NCI-H2107 treated with DMSO at 0.1 percent for 48 hours (cell line): ENCODE measurements around the gene KLHL29.

ENCODE experiments used
- DNase-seq: peaks from one replicate; lab custom pipeline; 2025; ENCODE audit not compliant: unreplicated experiment; lab: John Stamatoyannopoulos, UW

KLHL29 gene

DNA sequence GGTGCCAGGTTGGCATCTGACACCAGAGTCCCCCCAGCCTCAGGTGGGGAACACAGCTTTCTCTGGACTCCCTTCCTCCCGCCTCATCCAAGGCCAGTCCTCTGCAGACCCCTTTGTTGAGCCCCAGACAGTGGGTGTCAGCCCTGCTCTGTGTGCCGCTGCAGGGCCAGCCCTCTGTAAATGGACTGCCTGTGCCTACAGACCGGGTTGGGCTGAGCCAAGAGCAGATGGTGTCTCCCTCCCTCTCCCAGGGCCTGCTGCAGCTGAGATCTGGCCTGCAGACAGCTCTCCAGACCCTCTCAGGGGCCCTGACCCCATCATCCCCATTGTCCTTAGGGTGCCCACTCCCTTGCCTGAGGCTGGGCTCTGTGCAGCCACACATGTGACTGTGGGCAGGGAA is 160.8 kb downstream of the KLHL29 start:
- DNase-seq, result no peak

DNA sequence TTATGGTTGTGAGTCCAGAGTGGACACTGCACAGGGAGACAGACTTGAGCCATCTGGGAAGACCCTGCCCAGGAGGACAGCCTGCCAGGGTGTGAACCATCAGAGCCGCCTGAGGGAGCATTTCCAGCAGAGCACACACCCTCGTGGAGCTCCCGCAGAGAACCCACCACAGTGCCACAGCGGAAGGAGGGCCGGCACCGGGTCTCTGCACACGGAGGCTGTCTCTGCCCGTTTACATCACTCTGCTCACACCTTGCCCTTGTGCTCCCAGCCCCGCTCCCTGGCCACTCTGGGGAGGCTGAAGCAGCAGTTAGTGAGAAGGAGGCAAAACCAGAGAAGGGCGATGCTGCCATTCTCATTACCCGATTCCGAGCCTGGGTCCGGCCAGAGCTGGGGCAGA is 161.9 kb downstream of the KLHL29 start:
- DNase-seq, result no peak

DNA sequence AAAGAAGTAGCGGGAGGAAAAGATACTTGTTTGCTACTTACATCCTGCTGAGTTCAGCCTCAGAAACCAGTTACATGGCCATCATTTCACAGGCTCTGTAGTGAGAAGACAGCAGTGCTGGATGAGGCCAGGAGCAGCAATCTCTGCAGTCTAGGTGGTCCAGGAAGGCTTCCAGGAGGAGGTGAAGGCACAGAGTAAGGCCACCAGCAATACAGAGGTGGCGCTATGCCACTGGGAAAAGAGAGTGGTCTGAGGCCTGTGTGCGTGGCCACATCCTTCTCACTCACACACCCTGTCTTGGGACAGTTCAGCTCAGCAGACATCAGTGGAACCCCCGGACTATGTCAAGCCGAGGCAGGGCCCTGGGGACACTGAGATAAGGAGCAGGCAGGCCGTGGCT is 162.7 kb downstream of the KLHL29 start:
- DNase-seq, result no peak

DNA sequence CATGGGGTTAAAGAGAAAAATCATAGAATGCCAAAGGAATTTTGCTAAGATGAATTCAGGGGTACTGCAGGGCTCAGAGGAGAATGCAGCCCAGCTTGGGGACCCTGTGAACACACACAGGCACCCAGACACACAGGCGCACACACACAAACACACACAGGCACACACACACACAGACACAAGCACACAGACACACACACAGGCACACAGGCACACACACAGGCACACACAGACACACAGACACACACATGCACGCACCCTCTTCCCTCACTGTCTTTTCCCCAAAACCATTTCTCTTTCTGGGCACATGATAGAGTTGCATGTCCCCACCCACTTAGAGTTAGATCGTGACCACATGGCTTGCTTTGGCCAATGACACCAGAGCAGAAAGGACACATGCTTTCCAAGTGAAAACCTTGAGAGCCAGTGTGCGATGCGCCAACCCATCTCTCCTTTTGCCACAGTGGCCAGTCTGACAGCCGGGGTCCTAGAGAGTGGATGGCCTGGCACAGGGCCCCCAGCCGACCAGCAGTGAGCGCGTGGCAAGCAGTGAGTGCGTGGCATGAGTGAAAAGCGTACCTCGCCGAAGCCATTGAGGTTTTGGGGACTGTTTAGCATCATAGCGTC is 163.3 kb downstream of the KLHL29 start:
- no peak for DNase-seq

DNA sequence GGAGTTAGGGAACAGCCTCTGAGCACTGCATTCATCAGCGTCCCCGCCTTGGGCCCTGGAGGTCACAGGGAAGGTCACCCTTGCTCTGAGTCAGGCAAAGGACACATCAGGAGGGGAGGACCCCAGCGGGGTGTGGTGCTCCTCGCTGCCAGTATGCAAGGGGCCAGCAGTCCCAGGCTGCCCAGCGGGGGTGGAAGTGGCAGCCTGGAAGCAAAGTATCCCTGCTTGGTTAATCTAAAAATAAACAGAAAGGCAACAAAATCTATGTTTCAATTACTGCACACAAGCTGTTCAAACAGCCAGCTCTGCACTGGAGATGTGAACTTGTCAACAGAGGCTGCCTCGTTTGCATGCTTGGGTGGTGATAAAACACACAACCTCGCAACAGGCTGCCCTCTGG is 164.1 kb downstream of the KLHL29 start:
- peak; percentile 23 for DNase-seq

DNA sequence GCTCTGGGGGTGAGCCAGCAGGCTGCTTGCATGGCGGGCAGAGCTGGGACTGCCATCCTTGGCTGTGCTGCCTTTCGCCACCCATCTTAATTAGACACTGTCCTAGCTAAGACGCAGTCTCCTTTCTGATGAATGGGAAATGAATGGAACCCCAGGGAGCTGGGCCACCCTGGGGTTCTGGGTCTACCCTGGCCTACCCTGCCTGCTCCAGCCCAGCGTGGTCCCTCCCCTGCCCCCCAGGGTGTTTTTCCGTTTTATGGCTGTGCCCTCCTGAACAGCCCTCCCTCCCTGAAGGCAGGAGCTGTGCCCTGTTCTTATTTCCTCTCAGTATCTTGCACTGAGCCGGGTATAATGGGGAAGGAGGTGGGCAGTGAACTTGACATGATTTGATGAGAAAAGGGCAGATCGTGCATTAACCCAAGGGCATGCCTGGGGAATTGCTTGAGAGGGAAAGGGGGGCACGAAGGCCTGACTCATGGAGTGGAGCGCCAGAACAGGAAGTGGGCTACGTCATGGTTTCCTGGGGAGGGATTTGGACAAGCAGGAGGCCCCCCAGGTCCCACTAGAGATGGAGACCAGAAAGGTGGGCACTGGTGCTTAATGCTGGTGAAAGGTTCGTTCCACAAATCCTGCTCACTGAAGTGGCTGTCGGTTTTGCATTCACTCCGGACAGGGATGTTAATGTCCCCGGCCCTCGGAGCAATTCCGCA is 165.0 kb downstream of the KLHL29 start:
- no peak for DNase-seq

DNA sequence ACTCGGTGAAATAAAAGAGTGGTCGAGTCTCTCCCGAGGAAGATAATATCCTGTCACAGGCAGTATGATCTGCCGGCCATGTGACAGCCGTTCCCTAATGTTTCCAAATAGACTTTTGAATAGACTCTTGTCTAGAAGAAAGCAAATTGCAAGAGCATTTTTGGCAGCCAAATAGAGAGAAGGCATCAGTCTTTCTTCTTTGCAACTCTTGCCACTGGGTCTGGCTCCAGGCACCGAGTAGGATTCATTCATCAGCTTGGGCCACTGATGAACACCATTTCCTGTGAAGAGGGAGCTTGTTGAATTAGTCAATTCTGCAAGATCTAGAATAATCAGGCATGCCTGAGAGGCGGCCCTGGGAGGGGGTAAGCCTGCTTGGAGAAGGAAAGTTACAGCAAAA is 165.6 kb downstream of the KLHL29 start:
- DNase-seq, result no peak

DNA sequence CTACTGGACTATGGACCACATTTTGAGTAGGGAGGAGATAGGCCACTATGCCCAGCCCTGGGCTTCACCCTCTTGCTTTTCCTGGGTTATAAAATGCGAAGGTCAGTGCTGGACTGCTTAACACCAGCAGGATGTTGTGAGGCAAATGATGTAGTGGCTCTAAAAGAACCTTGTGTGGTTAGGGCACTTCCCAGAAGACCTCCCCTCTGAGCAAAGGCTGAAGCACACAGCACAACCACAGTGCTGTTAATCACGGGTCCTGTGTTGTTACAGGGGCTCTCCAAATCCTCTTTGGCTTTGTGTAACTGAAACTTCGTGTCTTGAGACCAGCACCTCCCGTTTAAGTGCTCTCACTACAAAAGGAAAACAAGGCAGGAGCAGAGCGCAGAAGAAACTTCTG is 166.9 kb downstream of the KLHL29 start:
- DNase-seq, result no peak

DNA sequence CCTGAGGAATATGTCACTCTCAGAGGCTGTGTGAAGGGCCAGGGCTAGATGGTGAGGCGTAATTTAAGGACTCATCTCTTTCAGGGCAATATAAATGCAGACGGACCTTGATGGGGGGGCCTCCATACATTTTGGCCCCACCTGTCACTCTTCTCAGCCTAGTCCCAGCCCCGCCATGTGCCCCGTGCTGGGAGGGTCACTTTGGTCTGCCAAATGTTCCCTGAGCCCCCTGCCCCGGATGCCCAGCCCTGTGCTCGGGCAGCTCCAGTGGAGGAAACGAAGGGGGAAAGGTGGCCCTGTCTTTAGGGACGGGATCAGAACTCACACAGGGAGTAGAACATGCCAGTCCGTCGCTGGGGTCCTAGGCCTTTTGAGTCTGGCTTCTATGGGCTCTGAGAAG is 168.6 kb downstream of the KLHL29 start:
- DNase-seq, result no peak

DNA sequence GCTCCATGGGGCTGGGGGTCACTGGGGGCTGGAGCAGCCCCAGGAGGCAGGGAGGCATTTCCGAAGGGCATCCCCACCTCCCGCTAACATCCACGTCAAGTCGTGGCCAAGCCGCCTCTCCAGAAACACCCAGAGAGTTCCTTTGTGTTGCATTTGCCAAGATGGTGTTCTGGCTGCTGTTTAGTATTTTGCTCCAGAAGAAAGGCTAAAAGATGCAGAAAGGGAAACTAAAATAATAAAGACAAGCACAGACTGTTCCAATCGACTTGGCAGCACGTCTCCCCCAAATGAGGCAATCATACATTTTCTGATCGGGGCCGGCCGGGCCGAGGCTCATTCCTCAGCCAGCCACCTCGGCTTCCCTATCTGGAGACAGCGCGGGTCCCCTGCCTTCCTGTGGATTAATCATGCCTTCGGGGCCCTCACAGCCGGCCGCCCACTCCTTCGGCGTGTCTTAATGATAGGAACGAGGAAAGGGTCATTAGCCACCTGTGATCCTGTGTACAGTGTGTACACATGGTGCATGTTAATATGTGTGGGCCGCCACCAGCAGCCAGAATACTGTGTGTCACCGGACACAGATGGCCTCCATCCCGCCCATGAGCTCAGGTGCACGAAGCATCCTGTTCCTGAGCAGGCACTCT is 169.2 kb downstream of the KLHL29 start:
- no peak for DNase-seq

DNA sequence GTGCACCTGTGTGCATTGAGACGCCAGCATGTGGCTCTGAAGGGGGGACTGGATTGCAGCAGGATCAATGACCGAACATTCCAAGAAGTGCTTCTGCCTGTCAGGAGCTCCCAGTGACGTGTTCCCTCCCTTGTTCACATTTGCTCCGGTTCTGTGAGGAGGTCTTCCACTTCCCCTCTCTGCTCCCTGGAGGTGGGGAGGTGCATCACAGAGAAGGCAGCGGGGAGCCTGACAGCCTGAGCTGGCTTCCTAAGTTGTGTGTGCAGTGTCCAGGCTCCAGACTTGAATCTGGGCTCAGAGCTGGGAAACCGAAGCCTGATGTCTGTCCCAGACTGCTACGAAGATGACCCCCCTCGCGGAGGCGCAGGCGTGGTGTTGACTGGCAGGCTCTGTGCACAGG is 171.0 kb downstream of the KLHL29 start:
- DNase-seq, result no peak

DNA sequence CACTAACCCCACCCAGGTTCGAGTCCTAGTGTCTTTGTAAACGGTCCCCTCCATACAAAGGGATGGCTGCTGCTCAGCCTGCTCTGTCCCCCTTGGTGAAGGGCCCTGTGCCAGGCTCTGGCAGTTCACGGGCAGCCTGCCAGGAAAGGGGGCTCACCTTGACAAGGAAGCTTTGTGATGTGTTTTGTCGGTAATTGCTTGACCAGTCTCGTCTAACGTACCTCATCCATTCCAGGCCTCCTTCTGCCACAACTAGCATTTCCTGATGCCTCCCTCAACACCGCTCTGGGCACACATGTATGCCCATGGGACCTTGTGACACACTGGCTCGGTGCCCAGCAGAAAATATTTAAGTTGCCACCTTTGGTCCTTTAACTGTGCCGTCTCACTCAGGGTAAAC is 171.9 kb downstream of the KLHL29 start:
- DNase-seq, result peak; percentile 29

DNA sequence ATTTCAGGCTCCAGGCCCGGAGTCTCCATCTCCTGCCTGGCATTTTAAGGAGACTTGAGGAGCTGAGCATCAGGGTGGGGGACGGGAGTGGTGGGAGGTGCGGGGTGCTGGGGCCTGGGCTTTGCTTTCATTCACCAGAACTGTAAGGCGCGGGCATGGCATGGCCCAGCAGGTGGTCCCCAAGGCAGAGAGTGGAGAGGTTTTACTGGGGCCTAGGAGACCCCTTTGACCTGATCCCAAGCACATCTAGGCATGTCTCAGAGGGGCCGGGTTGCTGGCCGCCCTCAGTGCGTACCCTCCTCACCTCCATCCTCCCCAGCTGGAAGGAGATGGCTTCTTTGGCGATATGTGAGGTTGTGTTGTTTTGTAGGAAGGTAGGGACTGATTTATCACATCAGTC is 172.5 kb downstream of the KLHL29 start:
- DNase-seq, result no peak

DNA sequence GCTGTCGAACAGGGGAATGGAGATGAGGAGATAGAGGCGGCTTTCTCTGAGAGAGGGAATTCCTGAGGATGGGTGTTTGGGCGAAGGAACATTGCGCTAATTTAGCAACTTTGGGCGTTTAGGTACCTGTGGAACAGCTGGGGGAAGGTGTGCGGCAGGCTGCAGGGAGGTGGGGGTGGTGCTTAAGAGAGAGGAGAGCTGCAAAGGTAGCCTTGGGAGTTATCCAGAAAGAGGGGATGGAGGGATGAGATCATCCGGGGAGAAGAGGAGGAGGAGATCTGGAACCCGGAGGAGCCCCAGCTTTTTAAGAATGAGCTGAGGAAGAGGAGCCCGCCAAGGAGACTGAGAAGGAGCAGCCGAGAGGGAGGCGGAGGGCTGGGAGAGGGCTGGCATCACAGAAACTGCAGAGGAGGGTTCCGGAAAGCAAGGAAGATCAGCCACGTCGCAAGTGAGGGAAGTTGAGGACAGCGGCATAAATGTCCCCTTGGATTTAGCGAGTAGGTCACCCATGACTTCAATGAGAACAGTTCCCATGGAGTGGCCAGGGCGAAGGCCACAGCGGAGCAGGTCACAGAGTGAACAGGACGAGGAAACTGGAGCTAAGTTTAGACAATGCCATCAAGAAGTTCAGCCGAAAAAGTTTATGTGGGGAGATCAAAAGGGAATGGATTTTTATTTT is 174.7 kb downstream of the KLHL29 start:
- DNase-seq, result no peak

DNA sequence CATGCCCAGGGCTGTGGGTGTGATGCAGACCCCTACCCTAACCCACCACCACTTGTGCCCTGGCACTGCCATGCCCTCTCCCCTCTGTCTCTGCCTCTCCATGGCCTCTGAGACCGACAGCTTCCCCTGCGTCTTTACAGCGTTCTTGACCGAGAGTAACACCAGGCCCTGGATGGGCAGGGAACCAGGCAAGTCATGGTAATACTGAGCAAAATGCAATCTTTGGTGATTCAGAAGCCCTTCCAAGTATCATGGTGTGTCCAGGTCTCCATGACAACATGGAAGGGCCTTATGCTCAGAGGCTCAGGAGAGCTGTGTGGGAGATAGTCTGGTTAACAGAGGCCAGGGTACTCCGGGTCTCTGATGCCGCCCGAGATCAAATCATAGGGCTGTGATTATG is 176.1 kb downstream of the KLHL29 start:
- DNase-seq, result no peak

DNA sequence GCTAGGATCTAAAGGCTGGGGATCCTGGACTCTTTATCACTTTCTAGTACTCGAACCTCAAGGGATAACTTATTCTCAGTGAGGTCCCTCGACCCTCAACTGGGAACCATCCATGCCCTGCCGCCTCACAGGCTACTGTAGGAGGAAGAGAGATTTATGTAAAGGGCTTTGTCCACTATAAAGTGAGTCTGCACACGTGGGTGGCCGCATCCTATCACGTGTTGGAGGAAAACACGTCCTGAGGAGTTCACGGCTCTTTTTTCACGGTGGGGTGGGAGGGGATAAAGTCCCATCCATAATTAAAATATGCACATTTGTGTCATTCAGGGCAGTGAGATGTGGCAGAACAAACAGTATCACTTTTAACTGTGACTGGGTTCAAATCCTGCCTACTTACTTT is 176.6 kb downstream of the KLHL29 start:
- no peak for DNase-seq

DNA sequence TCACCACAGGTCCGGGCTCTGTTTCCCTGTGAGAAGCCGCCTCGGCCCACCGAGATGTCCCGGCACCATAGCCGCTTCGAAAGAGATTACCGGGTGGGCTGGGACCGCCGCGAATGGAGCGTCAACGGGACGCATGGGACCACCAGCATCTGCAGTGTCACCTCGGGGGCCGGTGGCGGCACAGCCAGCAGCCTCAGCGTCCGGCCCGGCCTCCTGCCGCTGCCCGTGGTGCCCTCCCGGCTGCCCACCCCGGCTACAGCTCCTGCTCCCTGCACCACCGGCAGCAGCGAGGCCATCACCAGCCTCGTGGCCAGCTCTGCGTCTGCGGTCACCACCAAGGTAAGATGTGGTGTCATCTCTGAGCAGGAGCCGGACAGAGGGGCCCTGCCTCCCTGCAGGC is 177.2 kb downstream of the KLHL29 start:
- no peak for DNase-seq

DNA sequence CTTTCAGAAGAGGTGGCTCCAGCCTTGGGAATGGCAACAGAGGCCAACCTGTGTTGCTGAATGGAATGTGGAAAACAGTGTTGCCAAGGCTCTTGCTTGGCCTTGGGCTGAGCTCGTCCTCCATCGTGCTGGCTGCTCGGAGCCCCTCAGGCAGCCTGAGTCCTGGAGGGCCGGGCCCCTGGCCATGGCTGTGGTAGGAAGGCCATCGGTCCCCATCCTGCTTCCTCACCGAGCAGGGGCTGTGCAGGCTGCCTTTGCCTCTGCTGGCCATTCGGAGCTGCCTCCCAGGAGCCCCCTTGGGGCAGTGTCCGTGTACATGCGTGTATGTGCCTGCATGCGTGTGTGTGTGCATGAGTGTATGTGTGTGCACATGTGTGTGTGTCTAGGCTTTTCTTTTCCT is 178.2 kb downstream of the KLHL29 start:
- no peak for DNase-seq

DNA sequence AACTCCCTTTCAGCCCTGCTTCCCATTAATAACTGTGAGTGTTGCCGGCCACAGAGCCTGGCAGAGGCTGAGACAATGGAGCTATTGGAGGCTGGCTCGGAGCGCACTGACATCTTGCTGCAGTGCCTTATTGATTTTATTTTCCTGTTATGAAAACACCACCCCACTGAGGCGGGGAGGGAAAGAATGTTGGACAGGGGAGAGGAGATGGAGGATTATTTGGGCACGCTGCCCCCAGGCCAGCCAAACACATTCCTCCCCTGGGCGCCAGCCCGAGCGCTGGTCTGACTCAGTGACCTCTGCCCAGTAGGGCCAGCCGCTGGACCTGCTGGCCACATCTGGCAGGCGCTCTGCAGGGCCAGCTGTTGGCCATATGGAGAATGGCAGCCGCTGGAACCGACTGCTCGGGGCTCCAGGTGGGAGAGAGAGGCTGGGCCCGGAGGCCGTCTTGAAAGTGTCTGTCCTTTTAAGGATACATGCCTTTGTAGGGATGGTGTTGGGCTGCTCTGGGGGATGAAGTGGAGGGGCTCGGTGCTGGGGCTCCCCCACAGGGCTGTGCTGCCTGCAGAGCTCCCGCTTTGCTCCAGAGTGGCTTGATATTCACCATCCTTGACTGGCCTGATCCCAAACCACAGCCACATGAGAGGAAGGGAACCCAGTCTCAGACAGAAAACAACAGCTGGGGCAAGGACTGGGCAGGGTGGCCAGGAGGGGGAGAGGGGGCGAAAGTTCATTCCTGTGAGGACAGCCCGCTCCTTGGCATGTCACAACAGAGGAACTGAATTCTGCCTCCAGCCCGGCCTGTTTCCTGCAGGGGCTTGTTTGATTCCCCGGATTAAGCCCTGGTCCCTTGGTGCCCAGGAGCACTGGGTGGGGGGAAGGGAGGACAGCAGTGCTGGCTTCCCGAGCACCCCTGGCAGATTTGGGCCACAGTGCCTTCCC is 179.0 kb downstream of the KLHL29 start:
- peak; percentile 77 for DNase-seq

DNA sequence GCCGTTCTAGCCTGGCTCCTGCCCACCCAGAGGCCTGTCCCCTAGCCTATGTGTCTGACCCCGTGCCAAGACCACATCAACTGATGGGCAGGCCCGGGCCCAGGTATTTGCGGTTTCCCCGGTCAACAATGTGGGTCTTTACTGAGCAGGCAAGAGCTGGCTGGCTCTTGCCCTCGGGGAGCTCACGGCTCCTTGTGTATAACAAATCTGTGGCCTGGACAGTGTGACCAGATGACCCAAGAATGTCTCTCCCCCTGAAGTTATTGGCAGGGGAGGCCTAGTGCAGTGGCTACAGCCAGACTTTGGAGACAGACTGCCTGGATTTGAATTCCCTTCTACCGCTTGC is 179.6 kb downstream of the KLHL29 start:
- no peak for DNase-seq

DNA sequence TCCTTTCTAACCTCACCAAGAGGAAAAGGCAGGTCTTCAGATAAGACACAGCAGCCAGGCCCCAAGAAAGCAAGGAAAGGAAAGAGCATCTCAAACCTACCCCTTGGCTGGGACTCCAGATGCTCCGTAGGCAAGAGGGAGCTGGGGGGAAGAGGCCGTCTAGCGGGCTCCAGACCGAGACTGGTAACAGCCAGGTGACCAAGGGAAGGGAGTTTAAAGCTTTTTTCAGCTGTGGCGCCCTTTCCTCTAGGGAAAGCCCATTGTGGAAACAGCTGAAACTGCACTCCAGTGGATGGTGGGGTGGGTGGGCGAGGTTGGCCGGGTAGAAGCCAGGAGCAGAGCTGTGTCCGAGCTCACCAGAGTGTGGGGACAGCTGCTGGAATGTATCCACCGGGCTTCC is 180.4 kb downstream of the KLHL29 start:
- no peak for DNase-seq
